HEK293T (cell line): ENCODE results near the gene EGFR.

ENCODE experiments used
- CTCF ChIA-PET: fragments of 350-600 bp; formaldehyde crosslinking; extraction: SDS; loops from one replicate; lab custom pipeline; 2021; ENCODE audit warnings: antibody characterized with exemption, inconsistent platforms; lab: Yijun Ruan, JAX
- POLR2A ChIA-PET: fragments of 350-600 bp; formaldehyde crosslinking; extraction: SDS; loops from one replicate; lab custom pipeline; 2020; ENCODE audit warnings: antibody characterized with exemption, inconsistent platforms; lab: Yijun Ruan, JAX
- DNase-seq: peaks from one replicate; pipeline ENCODE4 v3.0.0; 2012; ENCODE audit warnings: mixed read lengths; ENCODE audit errors: extremely low spot score
- ARNT ChIP-seq: fragments of 450-650 bp; IDR thresholded peaks from 2 replicates; pipeline ENCODE4 v1.6.1; 2017; ENCODE audit warnings: mild to moderate bottlenecking
- BHLHE40 ChIP-seq: fragments of 450-650 bp; IDR thresholded peaks from 2 replicates; pipeline ENCODE4 v1.6.1; 2016; ENCODE audit warnings: mild to moderate bottlenecking, moderate library complexity, borderline replicate concordance
- CTBP1 ChIP-seq: fragments of 450-650 bp; IDR thresholded peaks from 2 replicates; pipeline ENCODE4 v1.6.1; 2016; ENCODE audit warnings: borderline replicate concordance
- ELF4 ChIP-seq: fragments of 450-650 bp; IDR thresholded peaks from 2 replicates; pipeline ENCODE4 v1.6.1; 2017; ENCODE audit warnings: antibody characterized with exemption
- FOXA1 ChIP-seq: fragments of 450-650 bp; IDR thresholded peaks from 2 replicates; pipeline ENCODE4 v1.6.1; 2016; ENCODE audit warnings: mild to moderate bottlenecking
- FOXK2 ChIP-seq: fragments of 450-650 bp; IDR thresholded peaks from 2 replicates; pipeline ENCODE4 v1.6.1; 2016; ENCODE audit warnings: mild to moderate bottlenecking
- FOXM1 ChIP-seq: fragments of 450-650 bp; IDR thresholded peaks from 2 replicates; pipeline ENCODE4 v1.6.1; 2017; ENCODE audit warnings: mild to moderate bottlenecking, borderline replicate concordance
- HDGF ChIP-seq: fragments of 450-650 bp; IDR thresholded peaks from 2 replicates; pipeline ENCODE4 v1.6.1; 2017; ENCODE audit warnings: antibody characterized with exemption, borderline replicate concordance
- L3MBTL2 ChIP-seq: fragments of 450-650 bp; conservative IDR thresholded peaks from 2 replicates; pipeline ENCODE4 v1.6.1; 2016; ENCODE audit warnings: mild to moderate bottlenecking
- LEF1 ChIP-seq: fragments of 450-650 bp; IDR thresholded peaks from 2 replicates; pipeline ENCODE4 v1.6.1; 2017; ENCODE audit warnings: mild to moderate bottlenecking, borderline replicate concordance
- NFRKB ChIP-seq: fragments of 450-650 bp; IDR thresholded peaks from 2 replicates; pipeline ENCODE4 v1.6.1; 2016; ENCODE audit warnings: mild to moderate bottlenecking, moderate library complexity
- PKNOX1 ChIP-seq: fragments of 450-650 bp; IDR thresholded peaks from 2 replicates; pipeline ENCODE4 v1.6.1; 2016
- SP1 ChIP-seq: fragments of 450-650 bp; IDR thresholded peaks from 2 replicates; pipeline ENCODE4 v1.6.1; 2017
- SUZ12 ChIP-seq: fragments of 450-650 bp; IDR thresholded peaks from 2 replicates; pipeline ENCODE4 v1.6.1; 2016; ENCODE audit warnings: mild to moderate bottlenecking
- TARDBP ChIP-seq: fragments of 450-650 bp; IDR thresholded peaks from 2 replicates; pipeline ENCODE4 v1.6.1; 2016
- ZNF384 ChIP-seq: fragments of 450-650 bp; IDR thresholded peaks from 2 replicates; pipeline ENCODE4 v1.6.1; 2016

The EGFR gene

GRCh38 chr7:55017841-55018240 lies 976 bp upstream of the EGFR start:
- no peak for DNase-seq
- TF ChIP-seq L3MBTL2, result no peak
- no peak for TF ChIP-seq BHLHE40
- no peak for TF ChIP-seq TARDBP
- no peak for TF ChIP-seq FOXA1
- no peak for TF ChIP-seq ZNF384
- no peak for TF ChIP-seq SUZ12
- no peak for TF ChIP-seq PKNOX1
- TF ChIP-seq CTBP1, result no peak
- no peak for TF ChIP-seq LEF1
- no peak for TF ChIP-seq HDGF
- TF ChIP-seq ELF4, result no peak
- TF ChIP-seq SP1, result no peak
- POLR2A ChIA-PET, result no interaction called here
- CTCF ChIA-PET, result interaction anchor here (0.6 kb wide), 1 partner anchor 24 kb away, joined by 4 read pairs; no protein-coding TSS in a partner anchor

DNA sequence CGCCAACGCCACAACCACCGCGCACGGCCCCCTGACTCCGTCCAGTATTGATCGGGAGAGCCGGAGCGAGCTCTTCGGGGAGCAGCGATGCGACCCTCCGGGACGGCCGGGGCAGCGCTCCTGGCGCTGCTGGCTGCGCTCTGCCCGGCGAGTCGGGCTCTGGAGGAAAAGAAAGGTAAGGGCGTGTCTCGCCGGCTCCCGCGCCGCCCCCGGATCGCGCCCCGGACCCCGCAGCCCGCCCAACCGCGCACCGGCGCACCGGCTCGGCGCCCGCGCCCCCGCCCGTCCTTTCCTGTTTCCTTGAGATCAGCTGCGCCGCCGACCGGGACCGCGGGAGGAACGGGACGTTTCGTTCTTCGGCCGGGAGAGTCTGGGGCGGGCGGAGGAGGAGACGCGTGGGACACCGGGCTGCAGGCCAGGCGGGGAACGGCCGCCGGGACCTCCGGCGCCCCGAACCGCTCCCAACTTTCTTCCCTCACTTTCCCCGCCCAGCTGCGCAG lies 424 bp downstream of the EGFR start:
- no peak for TF ChIP-seq FOXA1
- DNase-seq, result peak; percentile 39
- ChIA-PET POLR2A (interaction anchor here (0.8 kb wide), 2 partner anchors 17 to 166 kb away, joined by 3 read pairs; no protein-coding TSS in a partner anchor), CTCF (interaction anchor here (1.2 kb wide), 1 partner anchor 235 kb away, joined by 4 read pairs; no protein-coding TSS in a partner anchor)

GRCh38 chr7:55019691-55020465 lies 1.1 kb downstream of the EGFR start:
- POLR2A ChIA-PET, result interaction anchor here (0.8 kb wide), 1 partner anchor 17 kb away, joined by 3 read pairs; no protein-coding TSS in a partner anchor
- peak; percentile 22 for DNase-seq
- CTCF ChIA-PET, result interaction anchor here (1.2 kb wide), 1 partner anchor 235 kb away, joined by 4 read pairs; no protein-coding TSS in a partner anchor
- no peak for TF ChIP-seq ARNT
- TF ChIP-seq L3MBTL2, result peak; percentile 26; the same call in 1 of the 2 replicates

GRCh38 chr7:55020466-55020871 lies 1.7 kb downstream of the EGFR start:
- ChIA-PET POLR2A (no interaction called here), CTCF (interaction anchor here (0.6 kb wide), 1 partner anchor 125 kb away, joined by 3 read pairs; no protein-coding TSS in a partner anchor)
- DNase-seq, result no peak
- TF ChIP-seq LEF1, result no peak
- TF ChIP-seq FOXA1, result no peak

DNA sequence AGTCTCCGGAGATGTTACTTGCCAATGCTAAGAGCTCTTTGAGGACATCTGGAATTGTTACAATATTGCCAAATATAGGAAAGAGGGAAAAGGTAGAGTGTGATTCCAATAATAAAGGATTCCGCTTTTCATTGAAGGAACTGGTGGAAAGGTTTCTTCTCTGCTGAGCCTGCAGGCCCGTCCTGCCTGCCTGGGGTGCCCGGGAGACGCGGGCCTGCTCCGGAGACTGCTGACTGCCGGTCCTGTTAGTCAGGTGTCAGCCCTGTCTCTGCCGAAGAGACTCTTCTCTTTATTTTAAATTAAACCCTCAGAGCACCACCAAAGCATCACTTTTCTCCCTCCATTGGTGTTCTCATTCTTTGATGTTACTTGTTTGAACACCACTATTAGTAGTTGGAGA lies 2.2 kb downstream of the EGFR start:
- ChIA-PET POLR2A (no interaction called here), CTCF (interaction anchor here (0.6 kb wide), 1 partner anchor 124 kb away, joined by 3 read pairs; no protein-coding TSS in a partner anchor)
- no peak for DNase-seq
- TF ChIP-seq ELF4 (no peak), FOXA1 (no peak), HDGF (no peak), NFRKB (no peak), FOXM1 (no peak), SP1 (no peak), FOXK2 (no peak)

DNA sequence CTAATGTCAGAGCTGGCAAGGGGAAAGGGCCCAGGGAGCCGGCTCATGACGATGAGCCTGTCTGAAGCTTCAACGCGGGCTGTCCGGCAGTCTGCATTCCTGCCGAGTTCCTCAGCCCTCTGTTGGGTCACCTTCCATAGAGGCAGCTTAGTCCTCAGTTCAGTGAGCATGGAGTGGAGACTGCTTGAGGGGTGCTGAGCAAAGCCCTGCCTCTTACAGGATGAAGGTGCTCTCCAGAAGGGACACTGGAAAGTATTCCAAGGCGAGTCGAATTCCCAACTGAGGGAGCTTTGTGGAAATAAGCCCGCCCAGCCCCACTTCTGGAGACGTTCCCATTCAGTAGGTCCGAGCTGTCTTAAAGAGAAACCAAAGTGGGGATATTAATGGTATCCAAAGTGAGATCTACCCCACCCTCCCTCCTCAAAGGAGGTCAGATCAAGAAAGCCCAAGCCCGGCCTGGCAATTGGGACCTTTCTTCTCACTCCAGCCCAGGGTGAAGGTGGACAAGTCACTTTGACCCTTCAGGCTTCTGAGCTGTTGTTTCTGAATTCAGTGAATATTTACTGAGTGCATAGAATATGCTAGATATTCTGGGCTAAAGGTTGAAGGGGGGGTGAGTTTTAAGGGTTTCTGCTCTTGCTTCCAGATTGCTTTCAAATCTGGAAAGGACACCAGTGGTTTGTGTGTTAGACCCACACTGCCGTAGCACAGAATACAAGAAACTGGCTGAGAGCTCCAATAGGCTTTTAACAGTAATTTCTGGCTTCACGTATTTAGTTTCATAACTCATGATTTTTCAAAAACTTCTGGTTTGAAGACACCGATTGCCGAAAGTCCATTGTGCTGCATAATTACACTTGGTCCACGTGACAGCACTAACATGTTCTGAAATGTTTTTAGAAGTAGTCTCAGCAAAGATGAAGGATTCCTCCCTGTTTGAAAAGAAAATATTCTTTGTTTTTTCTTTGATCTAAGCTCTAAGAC lies 3.5 kb downstream of the EGFR start:
- POLR2A ChIA-PET, result no interaction called here
- CTCF ChIA-PET, result no interaction called here

More for the DNA sequence above, 3.5 kb downstream of the EGFR start:
- TF ChIP-seq ARNT, result no peak
- TF ChIP-seq LEF1, result no peak
- no peak for TF ChIP-seq FOXA1
- TF ChIP-seq ZNF384, result no peak
- no peak for TF ChIP-seq HDGF
- no peak for TF ChIP-seq ELF4
- no peak for TF ChIP-seq L3MBTL2
- no peak for TF ChIP-seq SP1
- TF ChIP-seq FOXM1, result no peak
- no peak for TF ChIP-seq SUZ12
- TF ChIP-seq PKNOX1, result no peak
- no peak for TF ChIP-seq BHLHE40
- TF ChIP-seq FOXK2, result no peak
- no peak for TF ChIP-seq CTBP1
- no peak for DNase-seq
